ENCODE data around the gene SLC52A1. TPM values are rescaled to one million over a fixed set of nuclear protein-coding genes. Genes with fewer than 3 reads are reported as not detected.

SLC52A1 gene
- polyA plus RNA-seq, 3 donors: not detected

DNA sequence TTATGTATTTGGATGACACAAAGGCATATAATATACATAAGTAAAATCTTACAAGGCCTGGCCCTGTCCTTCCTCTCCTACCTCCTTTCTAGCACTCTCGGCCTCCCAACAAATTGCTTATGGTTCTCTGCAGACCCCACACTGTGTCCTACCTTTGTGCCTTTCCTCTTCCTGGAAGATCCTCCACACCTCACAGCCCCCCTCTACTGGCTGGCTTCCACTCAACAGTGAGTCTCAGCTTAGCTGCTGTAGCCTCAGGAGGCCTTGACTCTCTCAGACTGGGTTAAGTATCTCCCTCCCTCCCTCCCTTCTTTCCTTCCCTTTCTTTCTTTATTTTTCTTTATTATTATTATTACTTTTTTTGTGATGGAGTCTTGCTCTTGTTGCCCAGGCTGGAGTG, 8.3 kb upstream of the SLC52A1 start:
- intact Hi-C loops (cut with micrococcal nuclease): no loop called here
- no peaks in the 10 kb centered on the region for H3K4me1 ChIP-seq (ENCODE audit: control insufficient read depth in 1 of 2, insufficient read depth in 2 of 2, low read length in 2 of 2)
- TF ChIP-seq, protein P1, sequence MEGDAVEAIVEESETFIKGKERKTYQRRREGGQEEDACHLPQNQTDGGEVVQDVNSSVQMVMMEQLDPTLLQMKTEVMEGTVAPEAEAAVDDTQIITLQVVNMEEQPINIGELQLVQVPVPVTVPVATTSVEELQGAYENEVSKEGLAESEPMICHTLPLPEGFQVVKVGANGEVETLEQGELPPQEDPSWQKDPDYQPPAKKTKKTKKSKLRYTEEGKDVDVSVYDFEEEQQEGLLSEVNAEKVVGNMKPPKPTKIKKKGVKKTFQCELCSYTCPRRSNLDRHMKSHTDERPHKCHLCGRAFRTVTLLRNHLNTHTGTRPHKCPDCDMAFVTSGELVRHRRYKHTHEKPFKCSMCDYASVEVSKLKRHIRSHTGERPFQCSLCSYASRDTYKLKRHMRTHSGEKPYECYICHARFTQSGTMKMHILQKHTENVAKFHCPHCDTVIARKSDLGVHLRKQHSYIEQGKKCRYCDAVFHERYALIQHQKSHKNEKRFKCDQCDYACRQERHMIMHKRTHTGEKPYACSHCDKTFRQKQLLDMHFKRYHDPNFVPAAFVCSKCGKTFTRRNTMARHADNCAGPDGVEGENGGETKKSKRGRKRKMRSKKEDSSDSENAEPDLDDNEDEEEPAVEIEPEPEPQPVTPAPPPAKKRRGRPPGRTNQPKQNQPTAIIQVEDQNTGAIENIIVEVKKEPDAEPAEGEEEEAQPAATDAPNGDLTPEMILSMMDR (IDR thresholded peaks at IDR 0.05): no peak
- Mint-ChIP-seq H3K27me3 (ENCODE audit: low read depth in 3 of 3) (peaks cover 3 to 13% (median 9%) of the 10 kb centered on the region in 3 donors), H3K36me3 (no peaks in the 10 kb centered on the region), H3K4me3 (no peak overlapping the region), H3K4me1 (peaks cover 4% of the 10 kb centered on the region), H3K27ac (no peak overlapping the region), H3K9me3 (peaks cover 0 to 16% (median 7%) of the 10 kb centered on the region in 7 donors)
- no peak overlapping the region for H3K4me2 ChIP-seq (replicated peaks; ENCODE audit: extremely low read depth, low read length, poor library complexity, severe bottlenecking)
- H3K9me3 ChIP-seq (replicated peaks in 1 of 2; ENCODE audit: control insufficient read depth in 1 of 2, insufficient read depth in 1 of 2, low read length in 2 of 2): no peaks in the 10 kb centered on the region
- no peaks in the 10 kb centered on the region for H3K79me2 ChIP-seq (ENCODE audit: insufficient read depth, low read length)
- H3K27ac ChIP-seq (ENCODE audit: low read depth in 1 of 2, low read length in 2 of 2): no peak overlapping the region
- 100% methylated on average over 1 of the region's 1 CpG for WGBS (ENCODE audit: insufficient coverage)
- no peak overlapping the region for H2AFZ ChIP-seq (ENCODE audit: insufficient read depth, low read depth, low read length, poor library complexity, severe bottlenecking)
- H3K4me3 ChIP-seq (replicated peaks in 1 of 3; ENCODE audit: low read depth in 2 of 3, low read length in 3 of 3): no peak overlapping the region
- no peak overlapping the region for H3K9ac ChIP-seq (ENCODE audit: insufficient read depth, low read length, poor library complexity, severe bottlenecking)
- H3K27me3 ChIP-seq (ENCODE audit: control insufficient read depth in 2 of 2, insufficient read depth in 2 of 2, low read length in 2 of 2): no peaks in the 10 kb centered on the region
- no peaks in the 10 kb centered on the region for H3K36me3 ChIP-seq (replicated peaks in 1 of 2; ENCODE audit: control insufficient read depth in 1 of 2, insufficient read depth in 2 of 2, low read length in 2 of 2)
- DNase-seq: no peak
- H4K20me1 ChIP-seq (ENCODE audit: insufficient read depth, low read length): no peaks in the 10 kb centered on the region

DNA sequence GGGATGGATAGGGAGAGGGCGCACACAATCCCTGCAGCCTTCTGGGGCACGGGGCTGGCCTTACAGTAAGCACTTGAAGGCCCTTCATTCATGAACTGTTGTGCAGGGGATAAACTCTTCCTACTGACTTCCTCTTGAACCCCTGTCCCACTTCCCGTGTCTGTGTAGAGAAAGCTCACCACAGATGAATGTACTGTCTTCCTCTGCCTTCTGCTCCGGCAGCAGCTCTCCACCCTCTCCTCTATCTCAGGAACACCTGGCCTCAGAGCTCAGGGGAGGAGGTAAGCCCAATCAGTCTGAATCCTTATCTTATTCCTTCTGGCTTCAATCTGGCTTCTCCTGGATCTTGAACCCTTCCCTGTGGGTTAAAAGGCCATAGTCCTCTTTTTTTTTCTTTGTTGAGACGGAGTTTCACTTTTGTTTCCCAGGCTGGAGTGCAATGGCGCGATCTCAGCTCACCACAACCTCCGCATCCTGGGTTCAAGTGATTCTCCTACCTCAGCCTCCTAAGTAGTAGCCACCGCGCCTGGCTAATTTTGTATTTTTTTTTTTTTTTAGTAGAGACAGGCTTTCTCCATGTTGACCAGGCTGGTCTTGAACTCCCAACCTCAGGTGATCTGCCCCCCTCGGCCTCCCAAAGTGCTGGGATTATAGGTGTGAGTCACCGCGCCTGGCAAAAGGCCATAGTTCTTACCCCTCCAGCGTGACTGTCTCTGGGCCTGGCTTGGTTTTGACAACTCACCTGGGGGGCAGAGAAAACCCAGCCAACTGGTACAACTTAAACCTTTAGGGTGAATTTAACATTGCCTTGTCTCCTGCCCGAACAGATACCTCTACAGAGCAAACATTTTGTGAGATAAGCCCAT, 7.2 kb upstream of the SLC52A1 start:
- no peak for DNase-seq
- H3K27ac Mint-ChIP-seq: peak overlapping the region in 2 of 7 donors; percentile 38 to 68
- Histone ChIP-seq H4K20me1 (ENCODE audit: insufficient read depth, low read length) (no peaks in the 10 kb centered on the region), H2AFZ (ENCODE audit: insufficient read depth, low read depth, low read length, poor library complexity, severe bottlenecking) (no peak overlapping the region), H3K4me1 (ENCODE audit: control insufficient read depth in 1 of 2, insufficient read depth in 2 of 2, low read length in 2 of 2) (no peaks in the 10 kb centered on the region), H3K9ac (ENCODE audit: insufficient read depth, low read length, poor library complexity, severe bottlenecking) (no peak overlapping the region), H3K79me2 (ENCODE audit: insufficient read depth, low read length) (no peaks in the 10 kb centered on the region), H3K36me3 (replicated peaks in 1 of 2; ENCODE audit: control insufficient read depth in 1 of 2, insufficient read depth in 2 of 2, low read length in 2 of 2) (no peaks in the 10 kb centered on the region), H3K9me3 (replicated peaks in 1 of 2; ENCODE audit: control insufficient read depth in 1 of 2, insufficient read depth in 1 of 2, low read length in 2 of 2) (no peaks in the 10 kb centered on the region), H3K27ac (ENCODE audit: low read depth in 1 of 2, low read length in 2 of 2) (no peak overlapping the region), H3K4me2 (replicated peaks; ENCODE audit: extremely low read depth, low read length, poor library complexity, severe bottlenecking) (no peak overlapping the region), H3K27me3 (ENCODE audit: control insufficient read depth in 2 of 2, insufficient read depth in 2 of 2, low read length in 2 of 2) (no peaks in the 10 kb centered on the region), H3K4me3 (replicated peaks in 1 of 3; ENCODE audit: low read depth in 2 of 3, low read length in 3 of 3) (no peak overlapping the region)
- 78% methylated on average over 3 of the region's 15 CpGs for WGBS (ENCODE audit: insufficient coverage)
- no peaks in the 10 kb centered on the region for H3K36me3 Mint-ChIP-seq
- H3K27me3 Mint-ChIP-seq (ENCODE audit: low read depth in 3 of 3): peaks cover 3 to 18% (median 11%) of the 10 kb centered on the region in 3 donors
- TF ChIP-seq, protein P1 (IDR thresholded peaks at IDR 0.05): no peak
- H3K4me3 Mint-ChIP-seq: peak overlapping the region in 1 of 2 donors; percentile 31
- H3K9me3 Mint-ChIP-seq: peaks cover 0 to 16% (median 6%) of the 10 kb centered on the region in 7 donors
- intact Hi-C loops (cut with micrococcal nuclease): no loop called here
- peaks cover 4% of the 10 kb centered on the region for H3K4me1 Mint-ChIP-seq
